Lower leg skin (tissue), 3 donors: ENCODE data around the gene CEACAM1.

Experiments used
- CTCF ChIP-seq, 3 donors: fragments of 450-650 bp; IDR thresholded peaks; one replicate each; pipeline ENCODE4 v1.5.1; 2016; ENCODE audit warnings: antibody characterized with exemption in 3 of 3, mild to moderate bottlenecking in 3 of 3, moderate library complexity in 2 of 3
- POLR2A ChIP-seq, 2 donors: fragments of 450-650 bp; IDR thresholded peaks; one replicate each; pipeline ENCODE4 v1.6.1; 2016 to 2017; ENCODE audit warnings: antibody characterized with exemption in 2 of 2, mild to moderate bottlenecking in 1 of 2, moderate library complexity in 1 of 2

DNA sequence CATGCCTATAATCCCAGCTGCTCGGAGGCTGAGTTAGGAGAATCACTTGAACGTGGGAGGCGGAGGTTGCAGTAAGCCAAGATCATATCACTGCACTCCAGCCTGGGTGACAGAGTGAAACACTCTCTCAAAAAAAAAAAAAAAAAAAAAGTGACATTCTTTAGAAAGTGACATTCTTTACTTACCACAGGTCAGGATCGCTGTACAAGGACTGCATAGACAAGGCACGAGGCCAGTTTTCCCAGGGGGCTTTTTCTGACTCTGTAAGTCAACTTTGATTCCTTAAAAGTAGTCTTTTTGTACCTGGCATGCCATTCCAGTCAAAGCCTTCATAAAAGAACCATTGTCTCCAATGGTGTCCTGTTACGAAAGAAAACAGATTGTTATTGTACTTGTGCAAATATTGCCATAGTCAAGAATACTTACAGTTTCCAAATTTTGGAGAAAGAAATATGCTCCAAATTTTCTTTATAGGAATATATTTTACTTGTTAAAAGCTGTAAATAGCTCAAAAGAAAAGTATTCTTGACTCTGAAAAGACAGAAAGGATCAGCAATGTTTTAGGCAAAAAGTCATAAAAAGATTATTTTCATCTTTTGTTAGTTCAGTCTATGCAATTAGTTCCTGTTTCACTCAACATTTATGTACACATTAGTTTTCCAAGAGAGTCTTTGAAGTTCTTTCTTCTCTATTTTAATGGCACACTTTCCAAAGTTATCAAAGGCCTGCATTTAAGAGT, 39.3 kb downstream of the CEACAM1 start:
- no peak for TF ChIP-seq POLR2A (IDR thresholded peaks at IDR 0.05)
- no peak for TF ChIP-seq CTCF (IDR thresholded peaks at IDR 0.05)
